ENCODE data around the gene FILIP1L. TPM values are rescaled to one million over a fixed set of nuclear protein-coding genes. Genes with fewer than 3 reads are reported as not detected.

Gene FILIP1L
- total and polyA plus RNA-seq, 2 donors (not counting 1 experiment from before 2014, with no cell fraction given): 0.32 to 0.48 TPM

DNA sequence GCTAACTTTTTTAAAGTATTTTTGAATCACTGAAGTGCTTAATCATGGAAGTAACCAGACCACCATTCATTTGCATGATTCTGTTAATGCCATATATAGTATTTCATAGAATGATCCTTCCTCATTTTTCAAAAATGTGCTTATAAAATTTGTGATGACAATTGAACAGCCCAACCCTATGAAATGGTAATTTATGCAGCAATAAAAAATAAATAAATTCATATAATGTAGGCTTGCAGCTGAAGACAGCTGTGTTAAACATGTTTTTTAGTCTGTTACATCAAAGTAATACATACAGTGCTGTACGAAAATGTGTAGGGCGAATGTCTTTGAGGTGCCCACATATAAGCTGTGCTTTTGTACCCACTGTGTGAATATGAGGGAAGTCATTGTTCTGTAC lies 131.7 kb downstream of the FILIP1L start:
- peaks cover 0 to 7% of the 10 kb centered on the region in 2 donors for H3K4me1 ChIP-seq (ENCODE audit: control insufficient read depth in 2 of 2, insufficient read depth in 2 of 2, low read length in 2 of 2)
- H3K4me2 ChIP-seq (replicated peaks; ENCODE audit: low read depth, low read length, poor library complexity, severe bottlenecking): no peak overlapping the region
- no peaks in the 10 kb centered on the region for H3K79me2 ChIP-seq (ENCODE audit: control insufficient read depth, insufficient read depth, low read length)
- no peak for DNase-seq
- no peaks in the 10 kb centered on the region for H3K36me3 ChIP-seq (replicated peaks in 1 of 2; ENCODE audit: control extremely low read depth in 1 of 2, control insufficient read depth in 1 of 2, extremely low read depth in 1 of 2, insufficient read depth in 2 of 2, low read length in 1 of 2)
- H2AFZ ChIP-seq (ENCODE audit: insufficient read depth, low read depth, low read length, poor library complexity, severe bottlenecking): no peak overlapping the region
- POLR2A ChIA-PET: no interaction called here
- no peak overlapping the region for H3K9ac ChIP-seq (ENCODE audit: low read length)
- Mint-ChIP-seq H3K9me3 (ENCODE audit: insufficient read depth) (no peaks in the 10 kb centered on the region), H3K27ac (no peak overlapping the region), H3K4me3 (no peak overlapping the region), H3K27me3 (no peaks in the 10 kb centered on the region), H3K4me1 (peaks cover 6% of the 10 kb centered on the region)
- intact Hi-C loops (cut with micrococcal nuclease): no loop called here
- no peak for TF ChIP-seq CTCF (IDR thresholded peaks at IDR 0.05)
- TF ChIP-seq EZH2 (IDR thresholded peaks at IDR 0.05; ENCODE audit: borderline replicate concordance, insufficient read depth, low read depth, low read length, poor library complexity, severe bottlenecking): no peak
- no peak overlapping the region for H3K27ac ChIP-seq (ENCODE audit: low read length in 2 of 2)
- H3K4me3 ChIP-seq (ENCODE audit: control extremely low read depth in 1 of 5, extremely low read depth in 1 of 5, insufficient read depth in 1 of 5, low read depth in 2 of 5, low read length in 4 of 5): no peak overlapping the region
- CTCF ChIA-PET: interaction anchor here (0.7 kb wide), 1 partner anchor 161 kb away, joined by 3 read pairs; no protein-coding TSS in a partner anchor
- no peaks in the 10 kb centered on the region for H3K27me3 ChIP-seq (replicated peaks in 1 of 4; ENCODE audit: control extremely low read depth in 1 of 4, control insufficient read depth in 3 of 4, insufficient read depth in 4 of 4, low read length in 3 of 4)
- no CpG with 5 or more reads among the region's 2 CpGs for WGBS (ENCODE audit: insufficient coverage)
- ATAC-seq (ENCODE audit: low read depth): no peak
- peaks cover 0 to 5% (median 0%) of the 10 kb centered on the region in 3 donors for H3K9me3 ChIP-seq (ENCODE audit: control extremely low read depth in 1 of 3, control insufficient read depth in 2 of 3, insufficient read depth in 1 of 3, low read length in 2 of 3)
- no peaks in the 10 kb centered on the region for H4K20me1 ChIP-seq (ENCODE audit: control insufficient read depth, insufficient read depth, low read length, poor library complexity, severe bottlenecking)

DNA sequence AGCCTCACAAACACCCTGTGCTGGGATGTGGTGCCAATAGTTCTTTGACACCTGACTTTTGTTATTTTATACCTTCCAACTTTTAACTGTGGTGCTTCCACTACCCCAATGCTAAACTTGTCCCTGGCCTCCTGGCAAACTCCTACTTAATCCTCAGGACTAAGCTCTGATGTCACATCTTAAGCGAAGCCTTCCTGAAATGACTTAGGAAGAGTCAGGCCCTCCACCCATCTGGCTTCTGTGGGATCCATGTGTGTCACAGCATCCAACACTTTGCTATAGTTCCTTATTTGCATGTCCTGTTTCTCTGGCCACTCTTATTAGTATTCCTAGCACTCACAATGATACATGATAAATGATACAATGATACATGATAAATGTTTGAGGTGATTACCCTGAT lies 133.2 kb downstream of the FILIP1L start:
- Histone ChIP-seq H3K79me2 (ENCODE audit: control insufficient read depth, insufficient read depth, low read length) (no peaks in the 10 kb centered on the region), H3K4me2 (replicated peaks; ENCODE audit: low read depth, low read length, poor library complexity, severe bottlenecking) (no peak overlapping the region), H3K4me1 (ENCODE audit: control insufficient read depth in 2 of 2, insufficient read depth in 2 of 2, low read length in 2 of 2) (peaks cover 0 to 7% of the 10 kb centered on the region in 2 donors), H2AFZ (ENCODE audit: insufficient read depth, low read depth, low read length, poor library complexity, severe bottlenecking) (no peak overlapping the region), H3K27me3 (replicated peaks in 1 of 4; ENCODE audit: control extremely low read depth in 1 of 4, control insufficient read depth in 3 of 4, insufficient read depth in 4 of 4, low read length in 3 of 4) (no peaks in the 10 kb centered on the region), H3K4me3 (ENCODE audit: control extremely low read depth in 1 of 5, extremely low read depth in 1 of 5, insufficient read depth in 1 of 5, low read depth in 2 of 5, low read length in 4 of 5) (no peak overlapping the region), H3K36me3 (replicated peaks in 1 of 2; ENCODE audit: control extremely low read depth in 1 of 2, control insufficient read depth in 1 of 2, extremely low read depth in 1 of 2, insufficient read depth in 2 of 2, low read length in 1 of 2) (no peaks in the 10 kb centered on the region), H4K20me1 (ENCODE audit: control insufficient read depth, insufficient read depth, low read length, poor library complexity, severe bottlenecking) (no peaks in the 10 kb centered on the region), H3K9me3 (ENCODE audit: control extremely low read depth in 1 of 3, control insufficient read depth in 2 of 3, insufficient read depth in 1 of 3, low read length in 2 of 3) (no peaks in the 10 kb centered on the region), H3K9ac (ENCODE audit: low read length) (no peak overlapping the region), H3K27ac (ENCODE audit: low read length in 2 of 2) (no peak overlapping the region)
- DNase-seq (no peak), ATAC-seq (ENCODE audit: low read depth) (no peak)
- TF ChIP-seq CTCF (IDR thresholded peaks at IDR 0.05): no peak
- TF ChIP-seq EZH2 (IDR thresholded peaks at IDR 0.05; ENCODE audit: borderline replicate concordance, insufficient read depth, low read depth, low read length, poor library complexity, severe bottlenecking): no peak
- CTCF ChIA-PET: no interaction called here
- Mint-ChIP-seq H3K27ac (no peak overlapping the region), H3K9me3 (ENCODE audit: insufficient read depth) (no peaks in the 10 kb centered on the region), H3K27me3 (no peaks in the 10 kb centered on the region), H3K4me3 (no peak overlapping the region), H3K4me1 (peaks cover 6% of the 10 kb centered on the region)
- intact Hi-C loops (cut with micrococcal nuclease): no loop called here
- WGBS (ENCODE audit: insufficient coverage): 100% methylated on average over 1 of the region's 1 CpG
- POLR2A ChIA-PET: no interaction called here

Data from B cell (primary cell).